OCI-LY3 (cell line): Measurements from ENCODE around the gene ITGB8.
A peak's percentile ranks its signal among the peaks of the same experiment; 100 is the strongest.

Experiments
- H2AFZ ChIP-seq: fragments of 200-600, 300-600 bp; shearing (Covaris generic); 2 replicates; pipeline ENCODE4 v1.6.0; 2014; ENCODE audit warnings: antibody characterized with exemption, low read depth, low read length
- H3K27ac ChIP-seq: fragments of 200-600, 300-600 bp; sonication (generic); 2 replicates; pipeline ENCODE4 v1.5.1; 2014; ENCODE audit warnings: mild to moderate bottlenecking, low read length, moderate library complexity, mixed read lengths
- H3K27me3 ChIP-seq: fragments of 200-600, 300-600 bp; sonication (generic); 2 replicates; pipeline ENCODE4 v1.6.1; 2014; ENCODE audit warnings: low read depth, low read length, mixed read lengths
- H3K36me3 ChIP-seq: fragments of 200-600, 300-600 bp; sonication (generic); replicated peaks from 2 replicates; pipeline ENCODE3; 2014; ENCODE audit warnings: low read depth, low read length, mixed read lengths
- H3K4me1 ChIP-seq: fragments of 300-600, 200-600 bp; sonication (generic); 2 replicates; pipeline ENCODE4 v1.6.1; 2014; ENCODE audit warnings: low read length, mixed read lengths
- H3K4me2 ChIP-seq: fragments of 200-600, 300-600 bp; sonication (generic); 2 replicates; pipeline ENCODE4 v1.6.1; 2014; ENCODE audit warnings: low read length, mixed read lengths
- H3K4me3 ChIP-seq: fragments of 300-600, 200-600 bp; sonication (generic); 2 replicates; pipeline ENCODE4 v1.5.1; 2014; ENCODE audit warnings: antibody characterized with exemption, mild to moderate bottlenecking, low read length, moderate library complexity
- H3K79me2 ChIP-seq: fragments of 300-600, 200-600 bp; shearing (Covaris generic); 2 replicates; pipeline ENCODE4 v1.6.1; 2014; ENCODE audit warnings: mild to moderate bottlenecking, low read length, mixed read lengths
- H3K9ac ChIP-seq: fragments of 300-600, 200-600 bp; shearing (Covaris generic); 2 replicates; pipeline ENCODE4 v1.6.0; 2014; ENCODE audit warnings: mild to moderate bottlenecking, low read length, moderate library complexity
- H3K9me3 ChIP-seq: fragments of 200-600, 300-600 bp; shearing (Covaris generic); 2 replicates; pipeline ENCODE4 v1.6.1; 2014; ENCODE audit warnings: low read length, mixed read lengths; ENCODE audit not compliant: insufficient read depth
- H4K20me1 ChIP-seq: fragments of 200-600, 300-600 bp; sonication (generic); 2 replicates; pipeline ENCODE4 v1.6.1; 2016; ENCODE audit warnings: low read length, mixed read lengths; ENCODE audit not compliant: insufficient read depth
- CTCF ChIP-seq: fragments of 200-600, 300-600 bp; sonication (generic); IDR thresholded peaks from 2 replicates; pipeline ENCODE4 v1.5.1; 2014; ENCODE audit warnings: antibody characterized with exemption, low read length, low read depth
- EZH2phosphoT487 ChIP-seq: fragments of 200-600 bp; shearing (Covaris generic); IDR thresholded peaks from 2 replicates; pipeline ENCODE4 v1.6.1; 2018; ENCODE audit warnings: antibody characterized with exemption, mixed run types, low read depth

The ITGB8 gene

GRCh38 chr7:20284771-20285143 lies 45.9 kb upstream of the ITGB8 start:
- Histone ChIP-seq H3K36me3 (no peaks in the 10 kb centered on the region), H2AFZ (0 out of 2 replicates have a peak overlapping the region, but pooled peaks have one; percentile 17), H3K4me2 (peak overlapping the region; percentile 53), H3K27me3 (no peaks in the 10 kb centered on the region), H3K4me3 (peak overlapping the region; percentile 16), H3K9me3 (no peaks in the 10 kb centered on the region), H3K79me2 (no peaks in the 10 kb centered on the region), H3K4me1 (peaks cover 45% of the 10 kb centered on the region), H3K9ac (peak overlapping the region; percentile 26; the same call in 1 of the 2 replicates), H3K27ac (peak overlapping the region; percentile 84), H4K20me1 (no peaks in the 10 kb centered on the region)
- TF ChIP-seq EZH2phosphoT487: no peak
- no peak for TF ChIP-seq CTCF

- no peak for TF ChIP-seq CTCF
- no peak for TF ChIP-seq EZH2phosphoT487
- Histone ChIP-seq H3K4me3 (no peak overlapping the region), H3K4me1 (peaks cover 65% of the 10 kb centered on the region), H3K27me3 (no peaks in the 10 kb centered on the region), H3K27ac (no peak overlapping the region), H2AFZ (no peak overlapping the region), H3K9me3 (no peaks in the 10 kb centered on the region), H3K9ac (no peak overlapping the region), H4K20me1 (no peaks in the 10 kb centered on the region), H3K4me2 (no peak overlapping the region), H3K36me3 (no peaks in the 10 kb centered on the region), H3K79me2 (no peaks in the 10 kb centered on the region)
These were observed 43.4 kb upstream of the ITGB8 start for GRCh38 chr7:20287317-20287716.

- no peak for TF ChIP-seq EZH2phosphoT487
- TF ChIP-seq CTCF: no peak
- H3K9me3 ChIP-seq: no peaks in the 10 kb centered on the region
- H3K4me1 ChIP-seq: peaks cover 62% of the 10 kb centered on the region
- H3K27ac ChIP-seq: no peak overlapping the region
- no peak overlapping the region for H3K4me3 ChIP-seq
- H3K27me3 ChIP-seq: no peaks in the 10 kb centered on the region
- H3K36me3 ChIP-seq: no peaks in the 10 kb centered on the region
- no peak overlapping the region for H2AFZ ChIP-seq
- no peaks in the 10 kb centered on the region for H3K79me2 ChIP-seq
- H4K20me1 ChIP-seq: no peaks in the 10 kb centered on the region
- no peak overlapping the region for H3K9ac ChIP-seq
- H3K4me2 ChIP-seq: no peak overlapping the region
These were observed 42.7 kb upstream of the ITGB8 start for GRCh38 chr7:20288036-20288435.

- Histone ChIP-seq H3K79me2 (no peaks in the 10 kb centered on the region), H3K4me3 (peak overlapping the region; percentile 63), H3K27ac (peak overlapping the region; percentile 84), H3K4me2 (peak overlapping the region; percentile 84), H2AFZ (peak overlapping the region; percentile 46; the same call in 1 of the 2 replicates), H3K9me3 (0 out of 2 replicates have a peak, but pooled peaks cover 3% of the 10 kb centered on the region), H4K20me1 (no peaks in the 10 kb centered on the region), H3K27me3 (no peaks in the 10 kb centered on the region), H3K4me1 (peaks cover 40% of the 10 kb centered on the region), H3K36me3 (peaks cover under 1% of the 10 kb centered on the region), H3K9ac (peak overlapping the region; percentile 62)
- no peak for TF ChIP-seq CTCF
- TF ChIP-seq EZH2phosphoT487: no peak
These were observed 40.1 kb upstream of the ITGB8 start for GRCh38 chr7:20290505-20291111.
